Measurements from ENCODE around the gene NXT1. TPM values are rescaled to one million over a fixed set of nuclear protein-coding genes. Genes with fewer than 3 reads are reported as not detected.
A peak's percentile ranks its signal among the peaks of the same experiment; 100 is the strongest.

NXT1 gene
- total RNA-seq, 1 experiment from 2014 or later: 54.2 TPM

GRCh38 chr20:23360531-23360930 lies 9.9 kb downstream of the NXT1 start:
- DNase-seq (ENCODE audit: low read depth): no peak

DNA sequence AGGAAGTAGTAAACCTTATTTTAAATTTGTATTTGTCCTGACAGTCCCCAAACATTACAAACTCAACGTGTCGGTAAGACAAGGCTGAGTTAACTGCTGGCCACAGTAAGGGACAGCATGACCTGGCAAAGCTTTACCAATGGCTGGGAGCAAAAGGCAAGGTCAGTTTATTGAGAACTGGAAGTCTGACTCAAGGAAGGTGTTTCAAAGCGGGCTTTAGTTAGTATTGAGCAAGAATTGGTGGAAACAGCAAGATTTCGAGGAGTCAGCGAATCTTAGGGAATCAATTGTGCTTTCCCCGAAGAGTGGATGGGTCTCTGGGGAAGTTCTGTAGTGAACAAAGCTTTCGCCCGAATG lies 10.5 kb downstream of the NXT1 start:
- peak; percentile 27 for DNase-seq (ENCODE audit: low read depth)

GRCh38 chr20:23361476-23362391 lies 11.1 kb downstream of the NXT1 start, which contains the start of gene GZF1:
GZF1 (plus strand) TSS chr20:23362182; CDS start chr20:23364384, 2,202 bp downstream.
- DNase-seq (ENCODE audit: low read depth): peak; percentile 97

DNA sequence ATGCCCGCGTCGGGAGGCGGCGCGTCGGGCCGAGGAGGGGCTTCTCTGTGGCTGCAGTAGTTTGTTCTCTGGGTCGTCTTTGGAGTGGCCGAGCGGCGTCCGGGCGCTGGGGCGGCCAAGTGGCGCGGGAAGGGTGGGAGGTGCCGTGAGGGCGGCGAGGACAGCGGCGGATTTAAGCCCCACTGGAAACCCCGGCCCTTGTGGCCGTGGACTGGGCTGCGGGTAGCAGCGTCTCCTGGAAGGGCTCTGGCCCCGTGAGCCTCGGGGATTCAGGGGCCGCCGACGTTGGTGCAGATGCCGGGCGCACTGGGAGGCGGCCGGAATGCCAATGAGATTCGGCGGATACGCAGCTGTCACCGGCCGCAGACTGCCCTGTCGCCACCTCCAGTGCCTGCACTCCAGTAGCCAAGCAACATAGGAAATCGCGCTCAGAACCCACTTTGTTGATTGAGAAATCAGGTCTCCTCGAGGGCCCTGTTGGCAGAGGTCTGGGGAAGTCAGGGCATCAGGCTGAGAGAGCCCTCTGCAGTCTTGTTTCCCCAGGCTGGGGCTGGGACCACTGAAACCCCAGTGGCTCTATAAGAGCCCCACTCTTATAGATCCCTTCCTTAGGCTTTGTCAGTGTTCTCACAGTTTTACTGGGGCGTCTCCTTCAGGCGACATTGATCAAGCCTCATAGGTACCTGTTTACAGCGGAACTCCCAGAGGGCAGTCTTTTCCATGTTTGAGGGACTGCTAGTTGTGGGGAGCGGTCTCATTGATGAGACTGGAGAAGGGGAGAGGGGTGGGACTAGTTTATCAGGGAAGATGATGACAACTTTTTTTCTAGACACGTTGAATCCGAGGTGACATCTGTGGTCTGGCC lies 12.0 kb downstream of the NXT1 start:
- peak; percentile 58 for DNase-seq (ENCODE audit: low read depth)

GRCh38 chr20:23363257-23363649 lies 12.7 kb downstream of the NXT1 start:
- no peak for DNase-seq (ENCODE audit: low read depth)

DNA sequence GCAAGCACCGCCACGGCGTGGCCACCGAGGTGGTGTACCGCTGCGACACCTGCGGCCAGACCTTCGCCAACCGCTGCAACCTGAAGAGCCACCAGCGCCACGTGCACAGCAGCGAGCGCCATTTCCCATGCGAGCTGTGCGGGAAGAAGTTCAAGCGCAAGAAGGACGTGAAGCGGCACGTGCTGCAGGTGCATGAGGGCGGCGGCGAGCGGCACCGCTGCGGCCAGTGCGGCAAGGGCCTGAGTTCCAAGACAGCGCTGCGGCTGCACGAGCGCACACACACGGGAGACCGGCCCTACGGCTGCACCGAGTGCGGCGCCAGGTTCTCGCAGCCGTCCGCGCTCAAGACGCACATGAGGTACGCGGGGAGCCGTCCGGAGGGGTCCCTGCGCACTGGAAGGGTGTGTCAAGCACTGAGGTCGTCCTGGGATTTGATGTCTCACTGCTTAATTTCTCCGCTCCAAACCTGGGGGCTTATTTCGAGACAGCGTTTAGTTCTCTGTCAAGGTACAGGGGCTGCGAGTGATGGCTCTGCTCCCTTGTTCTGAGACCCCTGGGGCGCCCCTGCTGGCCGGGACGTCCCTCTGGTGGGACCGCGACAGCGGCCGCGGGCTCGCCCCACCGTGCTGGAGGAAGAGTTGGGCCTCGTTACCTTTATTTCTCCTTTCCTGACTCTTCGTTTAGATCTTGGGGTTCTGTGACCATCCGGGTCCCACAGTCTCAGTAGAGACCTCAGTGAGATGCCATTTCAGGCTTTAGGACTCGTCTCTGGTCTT lies 15.0 kb downstream of the NXT1 start:
- DNase-seq (ENCODE audit: low read depth): no peak

DNA sequence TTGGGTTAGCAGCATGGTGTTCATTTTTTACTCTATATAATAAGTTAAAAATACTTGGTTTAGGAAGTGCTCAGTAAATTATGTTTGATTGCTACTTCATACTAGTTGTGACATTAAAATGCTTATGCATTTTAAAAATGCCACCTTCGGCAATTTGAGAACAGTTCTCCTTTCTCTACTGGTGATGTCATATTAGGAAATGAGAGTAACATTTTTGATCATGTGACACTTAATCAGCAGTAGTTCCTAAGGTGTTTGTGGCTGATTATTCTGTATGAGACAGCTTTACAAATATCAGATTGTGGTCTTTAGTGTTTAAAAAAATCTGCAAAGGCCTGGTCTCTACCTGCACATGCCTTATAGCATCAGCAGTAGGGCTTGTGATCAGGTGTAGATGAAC lies 15.8 kb downstream of the NXT1 start:
- no peak for DNase-seq (ENCODE audit: low read depth)

- DNase-seq (ENCODE audit: low read depth): peak; percentile 40
Measured at GRCh38 chr20:23367770-23368169, 17.2 kb downstream of the NXT1 start.

GRCh38 chr20:23368316-23369071 lies 17.9 kb downstream of the NXT1 start:
- DNase-seq (ENCODE audit: low read depth): peak; percentile 52

DNA sequence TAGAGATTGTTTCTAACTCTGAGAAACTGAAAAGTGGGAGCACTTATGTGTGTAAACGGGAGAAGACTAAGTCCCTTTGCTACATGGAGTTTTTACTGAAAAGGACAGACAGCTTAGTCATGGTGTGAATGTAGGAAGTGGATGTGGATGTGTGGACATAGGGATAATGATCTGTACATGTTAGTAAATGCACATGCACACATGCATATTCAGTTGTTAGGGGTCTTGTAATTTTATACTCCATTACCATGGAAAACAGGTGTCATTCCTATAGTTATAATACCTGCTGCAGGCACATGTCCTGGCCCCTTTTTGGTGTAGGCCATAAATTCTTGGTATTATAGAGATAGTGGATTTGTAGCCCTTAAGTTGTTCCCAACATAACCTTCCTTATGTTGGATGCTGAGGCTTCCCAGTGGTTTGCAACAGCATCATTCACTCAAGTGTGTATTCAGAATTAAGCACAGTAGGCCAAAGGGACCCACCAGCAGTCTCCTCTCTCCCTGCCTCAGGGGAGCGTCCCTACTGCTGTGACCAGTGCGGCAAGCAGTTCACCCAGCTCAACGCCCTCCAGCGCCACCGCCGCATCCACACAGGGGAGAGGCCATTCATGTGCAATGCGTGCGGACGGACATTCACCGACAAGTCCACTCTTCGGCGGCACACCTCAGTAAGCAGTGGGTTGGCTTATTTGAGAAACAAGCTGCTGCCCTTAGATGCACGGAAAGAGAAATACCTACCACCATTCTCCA lies 18.7 kb downstream of the NXT1 start:
- no peak for DNase-seq (ENCODE audit: low read depth)

DNA sequence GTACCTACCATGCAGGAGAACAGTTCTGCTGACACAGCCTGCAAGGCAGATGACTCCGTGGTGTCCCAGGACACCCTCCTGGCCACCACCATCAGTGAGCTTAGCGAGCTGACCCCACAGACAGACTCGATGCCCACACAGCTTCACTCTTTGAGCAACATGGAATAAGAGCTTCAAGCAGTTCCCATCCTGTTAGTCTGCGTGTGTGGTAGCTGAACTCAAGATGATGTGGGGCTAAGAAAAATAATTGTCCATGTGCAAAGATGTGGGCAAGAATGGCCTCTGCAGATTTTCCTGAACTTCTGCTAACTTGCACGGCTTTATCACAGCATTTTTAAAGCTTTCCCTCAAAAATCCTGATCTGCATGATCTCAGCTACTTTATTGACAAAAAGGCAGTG lies 19.7 kb downstream of the NXT1 start:
- DNase-seq (ENCODE audit: low read depth): no peak

- no peak for DNase-seq (ENCODE audit: low read depth)
Measured at GRCh38 chr20:23370873-23371272, 20.3 kb downstream of the NXT1 start.

GRCh38 chr20:23371496-23371895 lies 20.9 kb downstream of the NXT1 start:
- DNase-seq (ENCODE audit: low read depth): no peak

DNA sequence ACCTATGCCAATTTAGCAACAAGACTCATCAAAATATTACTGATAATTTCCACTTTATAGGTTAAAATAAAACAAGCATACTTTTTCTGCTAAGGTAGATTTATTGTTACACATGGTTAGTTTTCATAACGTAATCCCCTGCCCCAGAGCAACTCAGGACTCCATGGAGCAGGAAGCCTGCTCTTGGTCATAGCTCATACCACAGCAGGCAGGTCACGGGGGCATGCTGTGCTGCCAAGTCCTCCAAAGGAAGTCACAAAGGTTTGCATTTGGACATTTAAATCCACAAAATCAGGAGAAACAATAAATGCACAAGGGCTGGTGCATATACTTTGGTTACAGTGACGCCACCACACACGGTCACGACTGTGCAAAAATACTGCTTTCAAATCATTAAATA lies 23.9 kb downstream of the NXT1 start:
- DNase-seq (ENCODE audit: low read depth): no peak

- no peak for DNase-seq (ENCODE audit: low read depth)
Measured at GRCh38 chr20:23375827-23376226, 25.2 kb downstream of the NXT1 start.

- DNase-seq (ENCODE audit: low read depth): no peak
Measured at GRCh38 chr20:23379772-23380171, 29.2 kb downstream of the NXT1 start.

- no peak for DNase-seq (ENCODE audit: low read depth)
Measured at GRCh38 chr20:23381876-23382275, 31.3 kb downstream of the NXT1 start.

- no peak for DNase-seq (ENCODE audit: low read depth)
Measured at GRCh38 chr20:23386304-23387117, 35.9 kb downstream of the NXT1 start.

DNA sequence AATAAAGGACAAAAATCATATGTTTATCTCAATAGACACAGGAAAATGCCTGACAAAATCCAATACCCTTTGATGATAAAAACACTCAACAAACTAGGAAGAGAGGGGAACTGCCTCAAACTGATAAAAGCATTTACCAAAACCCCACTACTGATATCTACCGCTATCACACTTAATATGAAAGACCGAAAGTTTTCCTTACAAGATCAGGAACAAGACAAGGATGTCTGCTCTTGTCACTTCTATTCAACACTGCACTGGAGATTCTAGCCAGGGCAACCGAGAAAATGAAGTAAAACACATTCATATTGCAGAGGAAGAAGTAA lies 36.5 kb downstream of the NXT1 start:
- no peak for DNase-seq (ENCODE audit: low read depth)

Measured in LHCN-M2 (cell line).